Activated T-cell treated with anti-CD3 and anti-CD28 coated beads, Interleukin-2, amount 50 U/mL, for 72 hours (primary cell): ENCODE measurements around the gene RTCB. TPM values are rescaled to one million over a fixed set of nuclear protein-coding genes. Genes with fewer than 3 reads are reported as not detected.
"Not testable (repeated sequence)": the region's sequence is repeated elsewhere in the genome, so short reads cannot be mapped to it uniquely, and the experiment has no call there.

Source experiments
- ATAC-seq, 2 donors: fragments of 150-1000 bp; cut with Tn5 transposase; replicated peaks in 1 of 2; 2 replicates each; pipeline ENCODE4 v1.10.0; 2021; ENCODE audit warnings: moderate library complexity in 2 of 2, mild to moderate bottlenecking in 1 of 2
- DNase-seq, 2 donors: peaks; one replicate each; pipeline ENCODE4 v3.0.0; 2021 to 2022; ENCODE audit warnings: mixed read lengths in 1 of 2
- H3K27ac Mint-ChIP-seq: one replicate; pipeline ENCODE4 v1.8.0; 2022; ENCODE audit warnings: mild to moderate bottlenecking, moderate library complexity, mixed read lengths
- H3K27me3 Mint-ChIP-seq: one replicate; pipeline ENCODE4 v1.8.0; 2022; ENCODE audit warnings: low read depth, mixed read lengths
- H3K36me3 Mint-ChIP-seq, 2 donors: one replicate each; pipeline ENCODE4 v1.8.0; 2022; ENCODE audit warnings: mixed read lengths in 2 of 2, mild to moderate bottlenecking in 1 of 2; ENCODE audit not compliant: insufficient read depth in 2 of 2
- H3K4me1 Mint-ChIP-seq: one replicate; pipeline ENCODE4 v1.8.0; 2022; ENCODE audit warnings: low read depth, mixed read lengths
- H3K4me3 Mint-ChIP-seq, 2 donors: one replicate each; pipeline ENCODE4 v1.8.0; 2022; ENCODE audit warnings: mild to moderate bottlenecking in 2 of 2, mixed read lengths in 2 of 2, moderate library complexity in 2 of 2
- H3K9me3 Mint-ChIP-seq, 2 donors: one replicate each; pipeline ENCODE4 v1.8.0; 2022; ENCODE audit warnings: mixed read lengths in 2 of 2
- total RNA-seq, 2 donors: library from RNA; stranded (reverse); gene quantifications; one replicate each; pipeline ENCODE4 v1.2.3, GENCODE V29; 2022

The RTCB gene
- total RNA-seq, 2 donors from 2014 or later: 106 to 107 TPM

GRCh38 chr22:32376681-32377080, 35.4 kb downstream of the RTCB start:
- no peak overlapping the region for H3K27ac Mint-ChIP-seq
- no peak overlapping the region for H3K4me3 Mint-ChIP-seq
- H3K4me1 Mint-ChIP-seq: no peaks in the 10 kb centered on the region
- H3K36me3 Mint-ChIP-seq: no peaks in the 10 kb centered on the region
- ATAC-seq (no peak), DNase-seq (no peak)
- no peaks in the 10 kb centered on the region for H3K27me3 Mint-ChIP-seq
- H3K9me3 Mint-ChIP-seq: no peaks in the 10 kb centered on the region

- ATAC-seq (no peak), DNase-seq (no peak)
- H3K4me3 Mint-ChIP-seq: no peak overlapping the region
- no peaks in the 10 kb centered on the region for H3K4me1 Mint-ChIP-seq
- H3K9me3 Mint-ChIP-seq: no peaks in the 10 kb centered on the region
- H3K36me3 Mint-ChIP-seq: no peaks in the 10 kb centered on the region
- no peak overlapping the region for H3K27ac Mint-ChIP-seq
- no peaks in the 10 kb centered on the region for H3K27me3 Mint-ChIP-seq
Observed at GRCh38 chr22:32375678-32376450, 36.2 kb downstream of the RTCB start.

- Mint-ChIP-seq H3K36me3 (no peaks in the 10 kb centered on the region), H3K27me3 (no peaks in the 10 kb centered on the region), H3K27ac (no peak overlapping the region), H3K4me3 (no peak overlapping the region), H3K4me1 (no peaks in the 10 kb centered on the region), H3K9me3 (no peaks in the 10 kb centered on the region)
- no peak for ATAC-seq
- no peak for DNase-seq
Observed at GRCh38 chr22:32364210-32364609, 47.8 kb downstream of the RTCB start.

- ATAC-seq: no peak
- Mint-ChIP-seq H3K36me3 (no peaks in the 10 kb centered on the region), H3K9me3 (no peaks in the 10 kb centered on the region), H3K4me1 (no peaks in the 10 kb centered on the region), H3K27me3 (no peaks in the 10 kb centered on the region), H3K4me3 (no peak overlapping the region), H3K27ac (no peak overlapping the region)
- no peak for DNase-seq
Observed at GRCh38 chr22:32361257-32361656, 50.8 kb downstream of the RTCB start.

GRCh38 chr22:32360096-32360495, 52.0 kb downstream of the RTCB start:
- H3K4me1 Mint-ChIP-seq, H3K27me3 Mint-ChIP-seq, DNase-seq, H3K4me3 Mint-ChIP-seq, H3K9me3 Mint-ChIP-seq, H3K27ac Mint-ChIP-seq, H3K36me3 Mint-ChIP-seq, ATAC-seq: not testable (repeated sequence)

GRCh38 chr22:32357567-32357966, 54.5 kb downstream of the RTCB start, which contains the start of gene RFPL3:
TSS of gene RFPL3 (plus strand) at chr22:32357867. CDS start at chr22:32358072, 205 bp downstream.
- not testable (repeated sequence) for H3K27ac Mint-ChIP-seq, H3K4me3 Mint-ChIP-seq, H3K9me3 Mint-ChIP-seq, ATAC-seq, DNase-seq, H3K4me1 Mint-ChIP-seq, H3K27me3 Mint-ChIP-seq, H3K36me3 Mint-ChIP-seq

GRCh38 chr22:32355760-32356159, 56.3 kb downstream of the RTCB start:
- Mint-ChIP-seq H3K36me3 (no peaks in the 10 kb centered on the region), H3K4me3 (no peak overlapping the region), H3K9me3 (no peaks in the 10 kb centered on the region), H3K27me3 (no peaks in the 10 kb centered on the region), H3K4me1 (no peaks in the 10 kb centered on the region), H3K27ac (no peak overlapping the region)
- no peak for ATAC-seq
- DNase-seq: no peak

GRCh38 chr22:32354360-32355351, 57.4 kb downstream of the RTCB start:
- ATAC-seq: no peak
- Mint-ChIP-seq H3K4me1 (no peaks in the 10 kb centered on the region), H3K27me3 (no peaks in the 10 kb centered on the region), H3K36me3 (no peaks in the 10 kb centered on the region), H3K9me3 (no peaks in the 10 kb centered on the region), H3K4me3 (no peak overlapping the region), H3K27ac (no peak overlapping the region)
- no peak for DNase-seq

- H3K4me1 Mint-ChIP-seq: no peaks in the 10 kb centered on the region
- ATAC-seq (no peak), DNase-seq (no peak)
- H3K36me3 Mint-ChIP-seq: no peaks in the 10 kb centered on the region
- H3K9me3 Mint-ChIP-seq: no peaks in the 10 kb centered on the region
- H3K27me3 Mint-ChIP-seq: no peaks in the 10 kb centered on the region
- H3K4me3 Mint-ChIP-seq: no peak overlapping the region
- no peak overlapping the region for H3K27ac Mint-ChIP-seq
Observed at GRCh38 chr22:32353840-32354239, 58.2 kb downstream of the RTCB start.

GRCh38 chr22:32353292-32353691, 58.8 kb downstream of the RTCB start:
- DNase-seq (no peak), ATAC-seq (no peak)
- Mint-ChIP-seq H3K9me3 (no peaks in the 10 kb centered on the region), H3K27me3 (no peaks in the 10 kb centered on the region), H3K4me1 (no peaks in the 10 kb centered on the region), H3K27ac (no peak overlapping the region), H3K36me3 (no peaks in the 10 kb centered on the region), H3K4me3 (no peak overlapping the region)

- no peaks in the 10 kb centered on the region for H3K27me3 Mint-ChIP-seq
- no peaks in the 10 kb centered on the region for H3K36me3 Mint-ChIP-seq
- ATAC-seq: no peak
- H3K27ac Mint-ChIP-seq: no peak overlapping the region
- H3K9me3 Mint-ChIP-seq: no peaks in the 10 kb centered on the region
- no peak for DNase-seq
- no peaks in the 10 kb centered on the region for H3K4me1 Mint-ChIP-seq
- no peak overlapping the region for H3K4me3 Mint-ChIP-seq
Observed at GRCh38 chr22:32352681-32353080, 59.4 kb downstream of the RTCB start.

GRCh38 chr22:32351875-32352274, 60.2 kb downstream of the RTCB start:
- not testable (repeated sequence) for H3K27ac Mint-ChIP-seq, H3K4me1 Mint-ChIP-seq, H3K27me3 Mint-ChIP-seq, H3K4me3 Mint-ChIP-seq, H3K9me3 Mint-ChIP-seq, DNase-seq, ATAC-seq, H3K36me3 Mint-ChIP-seq

- H3K27me3 Mint-ChIP-seq: peaks cover 21% of the 10 kb centered on the region
- H3K27ac Mint-ChIP-seq: no peak overlapping the region
- H3K36me3 Mint-ChIP-seq: no peaks in the 10 kb centered on the region
- ATAC-seq: no peak
- no peaks in the 10 kb centered on the region for H3K4me1 Mint-ChIP-seq
- no peak for DNase-seq
- no peaks in the 10 kb centered on the region for H3K9me3 Mint-ChIP-seq
- no peak overlapping the region for H3K4me3 Mint-ChIP-seq
Observed at GRCh38 chr22:32348031-32348611, 63.9 kb downstream of the RTCB start.
